Measurements from ENCODE around the gene MGAT5.

GRCh38 chr2:134347756-134348155, 93.9 kb downstream of the MGAT5 start:
- TF ChIP-seq ZNF184 (tag by site-specific recombination; IDR thresholded peaks at IDR 0.05) (no peak), CTCF (tag by site-specific recombination; IDR thresholded peaks at IDR 0.05) (no peak), ZNF629 (tag by site-specific recombination; IDR thresholded peaks at IDR 0.05) (no peak), ZNF658 (tag by site-specific recombination; IDR thresholded peaks at IDR 0.05) (no peak)
